ENCODE results near the gene FAM174C.
"Not testable (repeated sequence)": the region's sequence is repeated elsewhere in the genome, so short reads cannot be mapped to it uniquely, and the experiment has no call there.

FAM174C gene

GRCh38 chr19:1298235-1298634, 22.9 kb downstream of the FAM174C start:
- DNase-seq (ENCODE audit: low read depth in 2 of 2) = no peak

GRCh38 chr19:1299801-1300200, 24.5 kb downstream of the FAM174C start:
- DNase-seq (ENCODE audit: low read depth in 2 of 2) = no peak

GRCh38 chr19:1300744-1301490, 25.6 kb downstream of the FAM174C start:
- DNase-seq (ENCODE audit: low read depth in 2 of 2) = no peak

DNA sequence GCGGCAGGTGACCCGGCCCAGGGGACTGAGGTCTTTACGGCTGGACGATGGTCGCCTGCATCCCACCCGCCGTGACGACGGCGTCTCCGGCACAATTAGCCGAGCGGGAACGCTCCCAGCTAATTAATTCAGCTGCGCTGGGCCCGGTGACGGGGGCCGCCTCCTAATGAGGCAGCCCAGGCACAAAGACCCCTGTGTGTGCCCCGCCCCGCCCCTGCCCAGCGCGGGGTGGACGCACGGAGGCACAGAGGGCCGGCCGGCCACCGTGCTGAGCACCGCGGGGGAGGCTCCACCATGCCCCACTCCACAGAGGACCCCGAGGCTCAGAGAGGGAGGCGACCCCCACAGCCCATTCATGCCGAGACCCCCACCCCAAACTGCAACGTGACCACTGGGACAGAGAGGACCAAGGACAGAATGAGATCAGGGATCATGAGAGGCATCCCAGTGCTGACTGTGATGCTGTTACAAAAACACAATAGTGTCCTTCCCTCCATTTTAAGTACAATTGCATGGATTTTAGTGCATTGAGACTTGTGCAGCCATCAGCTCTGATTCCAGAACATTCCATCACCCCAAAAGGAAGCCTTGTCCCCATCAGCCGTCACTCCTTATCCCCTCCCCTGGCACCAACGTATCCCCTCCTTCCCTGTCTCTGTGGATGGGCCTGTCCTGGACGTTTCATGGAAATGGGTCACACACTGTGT, 27.4 kb downstream of the FAM174C start:
- DNase-seq (ENCODE audit: low read depth in 2 of 2) = no peak

- no peak for DNase-seq (ENCODE audit: low read depth in 2 of 2)
Measured at GRCh38 chr19:1304197-1304924, 29.0 kb downstream of the FAM174C start.

- DNase-seq (ENCODE audit: low read depth in 2 of 2) = not testable (repeated sequence)
Measured at GRCh38 chr19:1305354-1305753, 30.0 kb downstream of the FAM174C start.

DNA sequence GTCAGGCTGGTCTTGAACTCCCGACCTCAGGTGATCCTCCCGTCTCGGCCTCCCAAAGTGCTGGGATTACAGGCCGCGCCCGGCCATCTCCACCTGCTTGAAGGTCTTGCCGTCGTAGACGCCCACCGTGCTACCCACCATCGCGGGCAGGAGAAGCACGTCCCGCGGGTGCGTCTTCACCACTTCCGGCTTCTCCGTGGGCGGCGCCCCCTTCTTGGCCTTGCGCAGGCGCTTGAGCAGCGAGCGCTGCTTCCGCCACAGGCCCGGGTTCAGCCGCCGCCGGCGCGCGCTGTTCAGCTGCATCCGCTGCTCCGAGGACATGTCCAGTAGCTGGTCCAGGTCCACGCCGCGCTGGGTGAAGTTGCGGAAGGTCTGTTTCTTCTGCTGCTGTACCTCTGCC, 32.0 kb downstream of the FAM174C start:
- DNase-seq (ENCODE audit: low read depth in 2 of 2) = no peak

DNA sequence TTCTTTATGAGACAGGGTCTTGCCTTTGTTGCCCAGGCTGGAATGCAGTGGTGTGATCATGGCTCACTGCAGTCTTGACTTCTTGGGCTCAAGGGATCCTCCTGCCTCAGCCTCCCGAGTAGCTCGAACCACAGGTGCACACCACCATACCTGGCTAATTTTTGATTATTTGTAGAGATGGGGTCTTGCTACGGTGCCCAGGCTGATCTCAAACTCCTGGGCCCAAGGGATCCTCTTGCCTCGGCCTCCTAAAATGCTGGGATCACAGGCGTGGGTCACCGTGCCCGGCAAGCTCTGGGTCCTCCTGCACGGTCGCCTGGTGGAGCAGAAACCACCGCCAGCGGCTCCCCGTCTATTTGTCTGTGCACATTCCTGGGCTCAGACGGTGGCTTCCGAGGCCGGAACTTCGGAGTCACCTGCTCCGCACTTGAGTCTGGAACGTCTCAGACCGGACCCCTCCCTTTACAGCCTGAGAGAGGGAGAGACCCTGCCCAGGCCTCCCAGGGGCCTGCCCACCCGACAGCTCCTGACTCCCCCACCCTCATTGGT, 32.5 kb downstream of the FAM174C start:
- DNase-seq (ENCODE audit: low read depth in 2 of 2) = no peak

GRCh38 chr19:1308718-1309117, 33.4 kb downstream of the FAM174C start:
- no peak for DNase-seq (ENCODE audit: low read depth in 2 of 2)

GRCh38 chr19:1309977-1310852, 34.9 kb downstream of the FAM174C start:
- DNase-seq (ENCODE audit: low read depth in 2 of 2) = no peak

DNA sequence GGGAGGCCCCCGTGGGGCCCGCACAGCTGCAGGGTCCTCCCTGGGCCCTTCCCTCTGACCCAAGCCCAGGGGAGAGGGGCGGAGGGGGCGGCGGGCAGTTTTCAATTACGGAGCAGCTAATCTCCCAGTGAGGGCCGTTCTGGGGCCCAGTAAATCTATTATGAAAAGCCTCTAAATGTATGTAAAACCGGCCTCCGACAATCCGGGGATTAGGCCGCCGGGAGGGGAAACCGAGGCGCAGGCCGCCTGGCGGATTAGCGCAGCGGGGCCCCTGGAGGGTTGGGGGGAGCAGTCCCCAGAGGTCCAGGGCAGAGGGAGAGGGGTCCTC, 35.5 kb downstream of the FAM174C start:
- DNase-seq (ENCODE audit: low read depth in 2 of 2) = no peak

DNA sequence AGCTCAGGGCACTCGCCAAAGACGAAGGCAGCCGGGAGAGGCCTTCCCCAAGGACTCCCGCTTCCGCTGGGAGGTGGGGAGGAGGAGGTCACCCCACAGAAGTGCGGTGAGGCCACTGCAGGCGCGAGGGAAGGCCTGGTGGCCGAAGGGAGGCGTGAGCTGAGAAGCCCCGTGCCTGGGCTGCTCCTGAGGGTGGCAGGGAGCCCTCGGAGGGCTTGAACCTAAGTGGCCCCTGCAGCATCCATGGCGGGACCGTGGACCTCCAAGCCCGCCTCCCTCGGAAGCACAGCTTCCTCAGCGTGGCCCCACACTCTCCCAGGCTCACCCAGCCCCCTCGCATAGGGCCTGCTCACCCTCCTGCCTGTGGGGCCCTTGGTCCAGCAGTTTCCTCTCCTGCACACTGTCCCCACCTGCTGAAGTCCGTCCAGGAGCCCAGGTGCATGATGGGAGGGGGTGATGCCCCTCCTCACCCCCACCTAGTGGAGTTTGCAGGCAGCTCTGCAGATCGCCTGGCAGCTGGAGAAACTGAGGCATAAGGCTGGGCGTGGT, 36.3 kb downstream of the FAM174C start:
- no peak for DNase-seq (ENCODE audit: low read depth in 2 of 2)

GRCh38 chr19:1312767-1313694, 37.7 kb downstream of the FAM174C start:
- DNase-seq (ENCODE audit: low read depth in 2 of 2) = no peak

- no peak for DNase-seq (ENCODE audit: low read depth in 2 of 2)
Measured at GRCh38 chr19:1313695-1314613, 38.6 kb downstream of the FAM174C start.

DNA sequence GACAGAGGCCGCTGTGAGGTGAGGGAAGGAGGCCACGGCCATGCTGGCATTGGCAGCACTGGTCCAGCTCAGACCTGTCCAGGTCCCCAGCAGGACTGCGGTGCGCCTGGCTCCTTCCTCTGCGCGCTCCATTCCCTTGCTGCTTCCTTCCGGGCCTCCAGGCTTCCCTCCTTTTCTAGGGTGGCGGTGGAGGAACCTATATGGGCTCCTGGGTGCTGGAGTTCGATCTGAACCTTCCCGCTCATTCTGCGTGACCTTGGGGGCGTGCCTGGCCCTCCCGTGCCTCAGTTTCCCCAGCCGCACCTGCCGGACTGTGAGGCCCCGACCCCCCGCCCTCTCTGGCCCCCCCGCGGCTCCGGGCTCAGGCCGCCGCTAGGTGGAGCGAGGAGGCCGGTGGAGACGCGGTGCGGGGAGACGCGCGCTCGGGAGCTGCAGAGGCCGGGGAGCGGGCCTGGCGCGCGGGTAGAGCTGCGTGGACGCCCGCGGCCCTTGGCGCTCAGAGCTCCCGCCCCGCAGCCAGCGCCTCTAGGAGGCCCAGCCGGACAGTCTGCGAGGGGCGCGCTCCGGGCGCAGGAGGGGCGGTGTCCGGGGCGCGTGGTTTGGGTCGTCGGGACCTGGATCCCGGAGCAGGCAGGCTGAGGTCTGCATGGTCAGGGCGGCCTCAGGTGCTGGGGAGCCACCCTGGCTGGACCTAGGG, 40.3 kb downstream of the FAM174C start:
- DNase-seq (ENCODE audit: low read depth in 2 of 2) = no peak

DNA sequence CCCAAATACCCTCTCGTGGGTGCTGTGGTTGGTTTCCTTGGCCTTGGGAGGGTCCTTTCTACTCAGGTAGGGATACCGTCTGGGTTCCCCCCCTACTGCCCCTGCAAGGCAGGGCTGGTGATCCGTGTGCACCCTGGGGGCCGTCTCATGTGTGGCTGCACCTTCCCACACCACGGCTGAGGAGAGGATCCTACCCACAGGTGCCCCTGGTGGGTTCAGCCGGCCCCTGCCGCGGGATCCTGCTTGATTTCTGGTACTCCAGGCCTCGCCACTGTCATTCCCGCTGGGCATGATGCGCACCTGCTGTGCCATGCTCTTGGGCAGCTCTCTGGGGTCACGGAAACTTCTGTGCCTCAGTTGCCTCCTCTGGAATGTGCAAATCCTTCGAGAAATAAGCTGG, 41.1 kb downstream of the FAM174C start:
- no peak for DNase-seq (ENCODE audit: low read depth in 2 of 2)

GRCh38 chr19:1317274-1318003, 42.1 kb downstream of the FAM174C start:
- no peak for DNase-seq (ENCODE audit: low read depth in 2 of 2)

Measured in stimulated activated CD8-positive, alpha-beta memory T cell treated with anti-CD3 and anti-CD28 coated beads, Interleukin-2, amount 100 ng/mL, for 1 hour (primary cell).